Calu3 (cell line): ENCODE data around the gene APOL3. TPM values are rescaled to one million over a fixed set of nuclear protein-coding genes. Genes with fewer than 3 reads are reported as not detected.

ENCODE experiments used
- BruUV-seq: library from RNA; stranded (reverse); fragments of 400-500 nt; replicated peaks from 2 replicates; lab custom pipeline; 2021; lab: Mats Ljungman, UMichigan
- CTCF ChIA-PET: fragments of 300-600 bp; sonication (Branson Sonifier 250); formaldehyde crosslinking; loops from one replicate; lab custom pipeline; 2022; ENCODE audit warnings: antibody characterized with exemption; lab: Charles Lee
- DNase-seq: peaks from one replicate; pipeline ENCODE4 v3.0.0; 2022
- H3K27ac Mint-ChIP-seq: one replicate; pipeline ENCODE4 v1.8.0; 2022; ENCODE audit warnings: mixed read lengths; ENCODE audit not compliant: unreplicated experiment
- H3K27me3 Mint-ChIP-seq: one replicate; pipeline ENCODE4 v1.8.0; 2022; ENCODE audit warnings: mixed read lengths; ENCODE audit not compliant: unreplicated experiment
- H3K36me3 Mint-ChIP-seq: one replicate; pipeline ENCODE4 v1.8.0; 2022; ENCODE audit warnings: mild to moderate bottlenecking, moderate library complexity, mixed read lengths; ENCODE audit not compliant: insufficient read depth, unreplicated experiment
- H3K4me1 Mint-ChIP-seq: one replicate; pipeline ENCODE4 v1.8.0; 2022; ENCODE audit warnings: mild to moderate bottlenecking, low read depth, mixed read lengths; ENCODE audit not compliant: unreplicated experiment
- H3K4me3 Mint-ChIP-seq: one replicate; pipeline ENCODE4 v1.8.0; 2022; ENCODE audit warnings: mild to moderate bottlenecking, low read depth, moderate library complexity, mixed read lengths; ENCODE audit not compliant: unreplicated experiment
- H3K9me3 Mint-ChIP-seq: one replicate; pipeline ENCODE4 v1.8.0; 2022; ENCODE audit warnings: low read depth, mixed read lengths; ENCODE audit not compliant: unreplicated experiment
- intact Hi-C: fragments of 100-400 bp; cut with micrococcal nuclease; formaldehyde crosslinking; loops from one replicate; pipeline ENCODE4 v1.10.0; 2022; ENCODE audit not compliant: unreplicated experiment
- total RNA-seq: library from RNA; stranded (reverse); gene quantifications from 2 replicates; pipeline ENCODE4 v1.2.3, GENCODE V29; 2022
- TF ChIP-seq, protein P1 (sequence below): fragments of 200-600 bp; IDR thresholded peaks from one replicate; pipeline ENCODE4 v1.8.0; 2022; ENCODE audit warnings: antibody characterized with exemption; ENCODE audit not compliant: unreplicated experiment

The APOL3 gene
- total RNA-seq, 1 experiment from 2014 or later, result 7.7 TPM

DNA sequence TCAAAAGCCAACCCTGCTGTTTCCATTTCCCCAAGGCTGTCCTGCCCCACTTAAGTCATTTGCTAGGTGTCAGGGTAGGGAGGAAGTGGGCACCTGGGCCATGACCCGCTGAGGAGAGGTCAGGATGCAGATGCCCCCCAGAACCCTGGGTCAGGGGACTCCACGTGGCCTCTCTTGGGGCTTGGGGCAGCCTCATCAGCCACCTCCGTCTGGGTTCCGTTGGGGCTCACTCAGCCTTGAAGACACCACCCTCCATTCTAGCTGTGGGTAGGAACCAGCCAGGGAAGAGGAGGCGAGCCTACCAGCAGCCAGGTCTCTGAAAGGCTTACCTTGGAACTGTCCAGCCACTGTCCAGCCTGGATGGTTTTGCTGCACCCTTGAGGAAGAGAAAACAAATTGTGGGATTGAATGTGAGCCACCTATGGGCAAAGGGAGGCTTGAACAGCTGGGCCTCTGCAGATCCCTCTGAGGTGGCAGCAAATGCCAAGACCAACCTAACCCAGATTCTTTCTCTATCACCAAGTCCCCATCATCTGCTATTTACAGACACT is 38.5 kb upstream of the APOL3 start:
- no TSS peak for BruUV-seq
- no peak for DNase-seq
- Mint-ChIP-seq H3K27me3 (peaks cover 4% of the 10 kb centered on the region), H3K4me1 (peaks cover 19% of the 10 kb centered on the region), H3K36me3 (peaks cover 2% of the 10 kb centered on the region), H3K4me3 (no peak overlapping the region), H3K9me3 (no peaks in the 10 kb centered on the region), H3K27ac (no peak overlapping the region)
- TF ChIP-seq, protein P1, sequence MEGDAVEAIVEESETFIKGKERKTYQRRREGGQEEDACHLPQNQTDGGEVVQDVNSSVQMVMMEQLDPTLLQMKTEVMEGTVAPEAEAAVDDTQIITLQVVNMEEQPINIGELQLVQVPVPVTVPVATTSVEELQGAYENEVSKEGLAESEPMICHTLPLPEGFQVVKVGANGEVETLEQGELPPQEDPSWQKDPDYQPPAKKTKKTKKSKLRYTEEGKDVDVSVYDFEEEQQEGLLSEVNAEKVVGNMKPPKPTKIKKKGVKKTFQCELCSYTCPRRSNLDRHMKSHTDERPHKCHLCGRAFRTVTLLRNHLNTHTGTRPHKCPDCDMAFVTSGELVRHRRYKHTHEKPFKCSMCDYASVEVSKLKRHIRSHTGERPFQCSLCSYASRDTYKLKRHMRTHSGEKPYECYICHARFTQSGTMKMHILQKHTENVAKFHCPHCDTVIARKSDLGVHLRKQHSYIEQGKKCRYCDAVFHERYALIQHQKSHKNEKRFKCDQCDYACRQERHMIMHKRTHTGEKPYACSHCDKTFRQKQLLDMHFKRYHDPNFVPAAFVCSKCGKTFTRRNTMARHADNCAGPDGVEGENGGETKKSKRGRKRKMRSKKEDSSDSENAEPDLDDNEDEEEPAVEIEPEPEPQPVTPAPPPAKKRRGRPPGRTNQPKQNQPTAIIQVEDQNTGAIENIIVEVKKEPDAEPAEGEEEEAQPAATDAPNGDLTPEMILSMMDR, result no peak
- CTCF ChIA-PET, result interaction anchor here (0.7 kb wide), 1 partner anchor 18 kb away, joined by 5 read pairs; no protein-coding TSS in a partner anchor
- intact Hi-C loops, result no loop called here

GRCh38 chr22:36198536-36198935 is 38.0 kb upstream of the APOL3 start:
- no TSS peak for BruUV-seq
- H3K27me3 Mint-ChIP-seq, result peaks cover 9% of the 10 kb centered on the region
- no peaks in the 10 kb centered on the region for H3K36me3 Mint-ChIP-seq
- H3K9me3 Mint-ChIP-seq, result no peaks in the 10 kb centered on the region
- H3K4me1 Mint-ChIP-seq, result peaks cover 13% of the 10 kb centered on the region
- no peak overlapping the region for H3K27ac Mint-ChIP-seq
- CTCF ChIA-PET, result interaction anchor here (0.7 kb wide), 2 partner anchors 16 to 19 kb away, joined by 3 to 5 read pairs; no protein-coding TSS in a partner anchor
- H3K4me3 Mint-ChIP-seq, result no peak overlapping the region
- TF ChIP-seq, protein P1, result no peak
- DNase-seq, result no peak
- intact Hi-C loops, result no loop called here

DNA sequence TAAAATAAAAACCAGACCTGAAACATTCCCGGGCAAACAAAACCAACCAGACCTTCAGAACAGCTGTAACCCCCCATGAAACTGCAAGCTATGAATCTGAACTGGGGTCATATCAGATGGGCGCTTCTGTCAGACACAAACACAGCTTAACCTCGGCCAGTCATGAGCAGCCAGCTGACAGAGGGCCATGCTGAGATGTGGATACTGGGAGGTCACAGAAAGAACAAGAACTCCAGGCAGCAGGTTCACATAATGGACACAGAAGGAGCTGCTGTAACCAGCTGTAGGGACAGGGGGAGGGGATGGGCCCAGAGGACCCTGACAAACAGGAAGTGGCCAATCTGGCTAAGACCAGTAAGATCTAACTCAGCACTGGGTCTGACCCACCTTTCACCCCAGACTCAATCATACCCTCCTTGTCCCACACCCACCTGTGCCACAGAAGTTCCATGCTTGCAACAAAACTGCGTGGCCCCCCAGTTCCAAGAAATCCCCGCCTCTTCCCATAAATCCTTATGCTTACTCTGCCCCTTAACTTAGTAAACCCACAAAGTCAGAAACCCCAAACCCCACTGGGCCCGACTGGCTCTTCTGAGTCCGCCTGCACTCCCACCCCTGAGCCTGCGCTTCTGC is 37.1 kb upstream of the APOL3 start:
- Mint-ChIP-seq H3K4me3 (no peak overlapping the region), H3K27ac (no peak overlapping the region), H3K36me3 (no peaks in the 10 kb centered on the region), H3K4me1 (peaks cover 13% of the 10 kb centered on the region), H3K27me3 (peaks cover 18% of the 10 kb centered on the region), H3K9me3 (no peaks in the 10 kb centered on the region)
- DNase-seq, result no peak
- CTCF ChIA-PET, result interaction anchor here (0.7 kb wide), 1 partner anchor 17 kb away, joined by 3 read pairs; no protein-coding TSS in a partner anchor
- TF ChIP-seq, protein P1, result no peak
- BruUV-seq, result no TSS peak
- intact Hi-C loops, result no loop called here

- no peak overlapping the region for H3K27ac Mint-ChIP-seq
- TF ChIP-seq, protein P1, result no peak
- no peak overlapping the region for H3K4me3 Mint-ChIP-seq
- peaks cover 10% of the 10 kb centered on the region for H3K4me1 Mint-ChIP-seq
- no peaks in the 10 kb centered on the region for H3K9me3 Mint-ChIP-seq
- H3K27me3 Mint-ChIP-seq, result peaks cover 24% of the 10 kb centered on the region
- no peak for DNase-seq
- BruUV-seq, result no TSS peak
- intact Hi-C loops, result no loop called here
- no peaks in the 10 kb centered on the region for H3K36me3 Mint-ChIP-seq
- CTCF ChIA-PET, result no interaction called here
These were observed 36.5 kb upstream of the APOL3 start for GRCh38 chr22:36197065-36197440.
